GM20000 (cell line): ENCODE measurements around the gene LRBA.
"Not testable (repeated sequence)": the region's sequence is repeated elsewhere in the genome, so short reads cannot be mapped to it uniquely, and the experiment has no call there.

ENCODE experiments used
- DNase-seq: peaks from one replicate; pipeline ENCODE4 v3.0.0; 2012; ENCODE audit warnings: low spot score
- CTCF ChIP-seq: IDR thresholded peaks from 2 replicates; pipeline ENCODE4 v1.5.1; 2012; ENCODE audit warnings: mild to moderate bottlenecking, control low read depth; ENCODE audit errors: extremely low read depth, missing control alignments

LRBA gene

GRCh38 chr4:150939530-150939929 is 75.6 kb downstream of the LRBA start:
- no peak for DNase-seq
- no peak for TF ChIP-seq CTCF

- no peak for TF ChIP-seq CTCF
- no peak for DNase-seq
Observed at GRCh38 chr4:150938873-150939499, 76.1 kb downstream of the LRBA start.

GRCh38 chr4:150938417-150938816 is 76.7 kb downstream of the LRBA start:
- TF ChIP-seq CTCF: no peak
- no peak for DNase-seq

- no peak for DNase-seq
- TF ChIP-seq CTCF: no peak
Observed at GRCh38 chr4:150934022-150934421, 81.1 kb downstream of the LRBA start.

GRCh38 chr4:150931796-150932195 is 83.3 kb downstream of the LRBA start:
- TF ChIP-seq CTCF: no peak

GRCh38 chr4:150931005-150931404 is 84.1 kb downstream of the LRBA start:
- no peak for TF ChIP-seq CTCF
- no peak for DNase-seq

More at GRCh38 chr4:150931796-150932195, 83.3 kb downstream of the LRBA start:
- no peak for DNase-seq

- no peak for DNase-seq
- TF ChIP-seq CTCF: no peak
Observed at GRCh38 chr4:150923945-150924344, 91.1 kb downstream of the LRBA start.

- not testable (repeated sequence) for DNase-seq
Observed at GRCh38 chr4:150921486-150921885, 93.6 kb downstream of the LRBA start.

GRCh38 chr4:150918562-150918961 is 96.5 kb downstream of the LRBA start:
- DNase-seq: not testable (repeated sequence)
